Peyer's patch (tissue), 4 donors: ENCODE results near the gene TCF4. TPM values are rescaled to one million over a fixed set of nuclear protein-coding genes. Genes with fewer than 3 reads are reported as not detected.

Experiments
- DNase-seq, 3 donors: peaks; one replicate each; pipeline ENCODE4 v3.0.0-alpha.2; 2017 to 2019
- H3K27ac ChIP-seq, 4 donors: fragments of 200-600 bp; sonication (generic); one replicate each; pipeline ENCODE4 v1.5.1; 2016 to 2019
- H3K27me3 ChIP-seq, 2 donors: fragments of 200-600 bp; sonication (generic); one replicate each; pipeline ENCODE4 v1.5.1; 2019
- H3K36me3 ChIP-seq, 3 donors: fragments of 200-600 bp; sonication (generic); one replicate each; pipeline ENCODE4 v1.5.1; 2016 to 2019
- H3K4me1 ChIP-seq, 4 donors: fragments of 200-600 bp; sonication (generic); one replicate each; pipeline ENCODE4 v1.5.1; 2016 to 2019
- H3K4me3 ChIP-seq, 4 donors: fragments of 200-600 bp; sonication (generic); 1 replicate in 3 of 4; 2 replicates in 1 of 4; pipeline ENCODE4 v1.5.1; 2016 to 2019; ENCODE audit warnings: mild to moderate bottlenecking in 1 of 4
- H3K9me3 ChIP-seq, 4 donors: fragments of 200-600 bp; sonication (generic); one replicate each; pipeline ENCODE4 v1.5.1; 2016 to 2019; ENCODE audit warnings: mild to moderate bottlenecking in 1 of 4
- CTCF ChIP-seq, 6 experiments: fragments of 450-650 bp in 4 of 6; fragments of 200-600 bp in 2 of 6; sonication (generic) in 1 of 6; IDR thresholded peaks; one replicate each; pipeline ENCODE4 v1.5.1; 2017 to 2019; ENCODE audit warnings: antibody characterized with exemption in 6 of 6, mild to moderate bottlenecking in 3 of 6, moderate library complexity in 1 of 6
- POLR2A ChIP-seq, 2 donors: fragments of 450-650 bp; IDR thresholded peaks; one replicate each; pipeline ENCODE4 v1.5.1; 2017; ENCODE audit warnings: antibody characterized with exemption in 2 of 2, mild to moderate bottlenecking in 2 of 2, moderate library complexity in 2 of 2
- total RNA-seq, 4 donors: library from RNA; depleted of rRNA; stranded (reverse); fragments of >200 nt; gene quantifications; one replicate each; pipeline ENCODE4 v1.1.0, GENCODE V29; 2016

The TCF4 gene
- total RNA-seq, 4 donors from 2014 or later = 11.9 to 190 (median 33.8) TPM

DNA sequence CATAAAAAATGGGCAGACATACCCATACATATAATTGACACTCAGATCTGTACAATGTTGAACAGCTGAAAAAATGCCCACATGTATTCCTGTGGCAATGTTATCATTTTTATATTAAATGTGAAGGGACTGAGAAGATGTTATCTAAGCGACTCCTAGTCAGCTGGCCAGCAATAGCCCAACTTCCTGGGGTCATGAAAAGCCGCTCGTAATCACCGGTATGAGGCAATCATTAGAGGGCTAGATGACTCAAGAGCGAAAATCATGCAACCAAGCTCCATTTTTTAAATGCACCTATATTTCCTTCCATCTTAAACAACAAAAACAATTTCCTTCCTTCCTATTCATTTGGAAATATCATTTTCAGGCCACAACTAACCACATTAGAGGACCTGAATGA lies 354.1 kb downstream of the TCF4 start:
- TF ChIP-seq CTCF (IDR thresholded peaks at IDR 0.05) (no peak), POLR2A (IDR thresholded peaks at IDR 0.05) (no peak)
- H3K27ac ChIP-seq = no peak overlapping the region
- no peaks in the 10 kb centered on the region for H3K4me1 ChIP-seq
- no peaks in the 10 kb centered on the region for H3K9me3 ChIP-seq
- H3K36me3 ChIP-seq = peaks cover 0 to 5% (median 0%) of the 10 kb centered on the region in 3 donors
- H3K27me3 ChIP-seq = no peaks in the 10 kb centered on the region
- no peak overlapping the region for H3K4me3 ChIP-seq
- no peak for DNase-seq

- Histone ChIP-seq H3K9me3 (no peaks in the 10 kb centered on the region), H3K4me3 (no peak overlapping the region), H3K36me3 (peaks cover 0 to 5% (median 0%) of the 10 kb centered on the region in 3 donors), H3K4me1 (no peaks in the 10 kb centered on the region), H3K27ac (no peak overlapping the region), H3K27me3 (no peaks in the 10 kb centered on the region)
- DNase-seq = no peak
- TF ChIP-seq POLR2A (IDR thresholded peaks at IDR 0.05) = no peak
- no peak for TF ChIP-seq CTCF (IDR thresholded peaks at IDR 0.05)
Observed at GRCh38 chr18:55232506-55232905, 355.5 kb downstream of the TCF4 start.

DNA sequence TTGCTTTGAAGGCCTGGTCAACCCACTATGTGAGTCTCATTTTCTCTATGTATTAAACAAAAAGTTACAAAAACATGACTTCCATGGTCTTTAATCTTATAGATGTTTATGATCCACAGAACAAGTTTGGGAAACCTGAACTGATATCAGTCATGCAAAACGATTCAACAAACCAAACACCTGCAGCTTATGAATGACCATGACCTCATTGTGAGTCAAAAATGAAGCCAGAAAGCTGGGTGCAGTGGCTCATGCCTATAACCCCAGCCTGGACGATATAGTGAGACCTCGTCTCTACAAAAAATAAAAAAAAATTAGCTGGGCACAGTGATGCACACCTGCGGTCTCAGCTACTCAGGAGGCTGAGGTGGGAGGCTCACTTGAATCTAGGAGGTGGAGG lies 358.3 kb downstream of the TCF4 start:
- Histone ChIP-seq H3K4me3 (no peak overlapping the region), H3K27me3 (no peaks in the 10 kb centered on the region), H3K27ac (no peak overlapping the region), H3K9me3 (no peaks in the 10 kb centered on the region), H3K4me1 (no peaks in the 10 kb centered on the region), H3K36me3 (peaks cover 0 to 5% (median 0%) of the 10 kb centered on the region in 3 donors)
- no peak for TF ChIP-seq POLR2A (IDR thresholded peaks at IDR 0.05)
- TF ChIP-seq CTCF (IDR thresholded peaks at IDR 0.05) = no peak
- DNase-seq = no peak

- Histone ChIP-seq H3K36me3 (peaks cover 0 to 5% (median 0%) of the 10 kb centered on the region in 3 donors), H3K27ac (peak overlapping the region in 1 of 4 donors; percentile 3), H3K27me3 (no peaks in the 10 kb centered on the region), H3K4me3 (no peak overlapping the region), H3K9me3 (no peaks in the 10 kb centered on the region), H3K4me1 (no peaks in the 10 kb centered on the region)
- no peak for DNase-seq
- no peak for TF ChIP-seq POLR2A (IDR thresholded peaks at IDR 0.05)
- no peak for TF ChIP-seq CTCF (IDR thresholded peaks at IDR 0.05)
Observed at GRCh38 chr18:55228707-55229106, 359.3 kb downstream of the TCF4 start.

- Histone ChIP-seq H3K27me3 (no peaks in the 10 kb centered on the region), H3K4me1 (no peaks in the 10 kb centered on the region), H3K9me3 (no peaks in the 10 kb centered on the region), H3K36me3 (no peaks in the 10 kb centered on the region), H3K4me3 (no peak overlapping the region), H3K27ac (peak overlapping the region in 1 of 4 donors; percentile 3)
- no peak for TF ChIP-seq CTCF (IDR thresholded peaks at IDR 0.05)
- no peak for TF ChIP-seq POLR2A (IDR thresholded peaks at IDR 0.05)
- DNase-seq = no peak
Observed at GRCh38 chr18:55228191-55228590, 359.8 kb downstream of the TCF4 start.

GRCh38 chr18:55227771-55228170 lies 360.2 kb downstream of the TCF4 start:
- no peaks in the 10 kb centered on the region for H3K36me3 ChIP-seq
- peak overlapping the region in 1 of 4 donors; percentile 3 for H3K27ac ChIP-seq
- TF ChIP-seq CTCF (IDR thresholded peaks at IDR 0.05) = no peak
- no peak for TF ChIP-seq POLR2A (IDR thresholded peaks at IDR 0.05)
- no peak overlapping the region for H3K4me3 ChIP-seq
- no peak for DNase-seq
- no peaks in the 10 kb centered on the region for H3K9me3 ChIP-seq
- no peaks in the 10 kb centered on the region for H3K27me3 ChIP-seq
- H3K4me1 ChIP-seq = no peaks in the 10 kb centered on the region
